Thyroid gland (tissue), 4 donors: ENCODE data around the gene ROM1.

ENCODE experiments used
- POLR2A ChIP-seq, 2 donors: fragments of 450-650 bp; IDR thresholded peaks; one replicate each; pipeline ENCODE4 v1.6.1; 2017; ENCODE audit warnings: antibody characterized with exemption in 2 of 2, mild to moderate bottlenecking in 2 of 2, moderate library complexity in 1 of 2
- TF ChIP-seq, protein P1 (sequence below), 6 experiments: fragments of 200-600 bp in 3 of 6; fragments of 450-650 bp in 3 of 6; sonication (generic) in 3 of 6; IDR thresholded peaks; one replicate each; pipeline ENCODE4 v1.5.1; 2016 to 2019; ENCODE audit warnings: antibody characterized with exemption in 6 of 6, mild to moderate bottlenecking in 2 of 6, inconsistent platforms in 1 of 6, moderate library complexity in 1 of 6

- TF ChIP-seq, protein P1, sequence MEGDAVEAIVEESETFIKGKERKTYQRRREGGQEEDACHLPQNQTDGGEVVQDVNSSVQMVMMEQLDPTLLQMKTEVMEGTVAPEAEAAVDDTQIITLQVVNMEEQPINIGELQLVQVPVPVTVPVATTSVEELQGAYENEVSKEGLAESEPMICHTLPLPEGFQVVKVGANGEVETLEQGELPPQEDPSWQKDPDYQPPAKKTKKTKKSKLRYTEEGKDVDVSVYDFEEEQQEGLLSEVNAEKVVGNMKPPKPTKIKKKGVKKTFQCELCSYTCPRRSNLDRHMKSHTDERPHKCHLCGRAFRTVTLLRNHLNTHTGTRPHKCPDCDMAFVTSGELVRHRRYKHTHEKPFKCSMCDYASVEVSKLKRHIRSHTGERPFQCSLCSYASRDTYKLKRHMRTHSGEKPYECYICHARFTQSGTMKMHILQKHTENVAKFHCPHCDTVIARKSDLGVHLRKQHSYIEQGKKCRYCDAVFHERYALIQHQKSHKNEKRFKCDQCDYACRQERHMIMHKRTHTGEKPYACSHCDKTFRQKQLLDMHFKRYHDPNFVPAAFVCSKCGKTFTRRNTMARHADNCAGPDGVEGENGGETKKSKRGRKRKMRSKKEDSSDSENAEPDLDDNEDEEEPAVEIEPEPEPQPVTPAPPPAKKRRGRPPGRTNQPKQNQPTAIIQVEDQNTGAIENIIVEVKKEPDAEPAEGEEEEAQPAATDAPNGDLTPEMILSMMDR (IDR thresholded peaks at IDR 0.05): no peak
- no peak for TF ChIP-seq POLR2A (IDR thresholded peaks at IDR 0.05)
Measured at GRCh38 chr11:62592146-62592815, 20.8 kb upstream of the ROM1 start.
